HG03175 (cell line): Measurements from ENCODE around the gene HINT1.
A peak's percentile ranks its signal among the peaks of the same experiment; 100 is the strongest.
"Not testable (repeated sequence)": the region's sequence is repeated elsewhere in the genome, so short reads cannot be mapped to it uniquely, and the experiment has no call there.

ENCODE experiments used
- ATAC-seq: cut with Tn5 transposase; IDR thresholded peaks from one replicate; pipeline ENCODE4 v1.9.1; 2021; ENCODE audit warnings: mild to moderate bottlenecking, moderate library complexity; ENCODE audit not compliant: unreplicated experiment

HINT1 gene

DNA sequence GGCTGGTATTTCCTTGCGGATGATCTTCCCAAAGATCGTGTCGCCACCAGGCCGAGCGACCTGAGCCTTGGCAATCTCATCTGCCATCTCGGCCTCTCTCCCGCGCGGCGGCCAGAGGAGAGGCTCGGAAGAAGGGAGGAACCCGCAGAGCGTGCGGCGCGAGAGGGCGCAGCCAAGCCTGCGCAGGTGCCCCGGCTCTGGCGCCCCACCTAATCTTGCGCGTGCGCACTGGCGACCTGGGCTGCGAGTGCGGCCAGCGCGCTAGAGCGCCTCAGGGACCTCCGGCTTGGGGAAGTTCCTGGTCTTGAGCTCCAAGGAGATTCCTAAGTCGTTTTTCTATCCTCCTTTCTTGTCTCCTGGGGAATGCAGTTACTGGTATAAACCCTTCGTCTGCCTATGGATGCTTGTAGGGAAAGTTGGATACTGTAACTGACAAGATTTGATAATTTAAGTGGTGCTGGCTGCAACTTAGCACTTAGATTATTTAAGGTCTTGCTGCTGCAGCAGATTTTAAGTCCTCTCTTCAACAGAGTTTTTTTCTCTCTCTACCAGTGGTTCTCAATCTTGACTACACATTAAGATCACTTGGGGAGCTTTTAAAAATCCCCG is at the start of gene HINT1:
Gene HINT1, minus strand, starts transcription at position 138 of the 609 bp plus-strand sequence. Its CDS starts 51 bp downstream, at position 87.
- ATAC-seq: peak; percentile 81

DNA sequence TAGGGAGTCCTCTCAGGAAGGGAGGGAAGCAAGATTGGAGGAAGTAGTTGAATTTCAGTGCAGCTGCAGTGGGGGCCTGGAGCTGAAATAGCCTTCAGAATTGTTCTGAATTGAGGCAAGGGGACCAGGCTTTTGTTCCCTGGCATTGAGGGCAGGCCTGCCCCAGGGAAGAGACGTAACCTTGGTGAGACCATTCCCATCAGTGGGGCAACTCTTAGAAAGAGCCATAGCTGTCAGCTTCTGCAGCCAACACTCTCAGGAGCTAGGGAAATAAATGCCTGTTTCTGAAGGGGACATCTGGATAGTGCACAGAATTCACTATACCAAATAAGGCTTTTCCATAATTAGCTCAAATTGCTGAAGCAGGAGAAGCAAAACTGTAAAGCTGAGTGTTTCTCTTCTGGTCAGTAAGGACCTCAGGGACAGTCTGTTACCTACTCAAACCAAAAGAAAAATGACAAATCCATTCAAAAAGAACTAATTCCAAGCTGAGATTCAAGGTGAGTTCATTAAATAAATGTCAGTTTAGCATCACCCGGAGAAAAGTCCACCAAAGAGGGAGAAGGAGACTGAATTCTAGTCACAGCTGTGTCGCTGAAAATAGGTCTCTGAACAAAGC is 49.7 kb upstream of the HINT1 start:
- ATAC-seq: no peak

DNA sequence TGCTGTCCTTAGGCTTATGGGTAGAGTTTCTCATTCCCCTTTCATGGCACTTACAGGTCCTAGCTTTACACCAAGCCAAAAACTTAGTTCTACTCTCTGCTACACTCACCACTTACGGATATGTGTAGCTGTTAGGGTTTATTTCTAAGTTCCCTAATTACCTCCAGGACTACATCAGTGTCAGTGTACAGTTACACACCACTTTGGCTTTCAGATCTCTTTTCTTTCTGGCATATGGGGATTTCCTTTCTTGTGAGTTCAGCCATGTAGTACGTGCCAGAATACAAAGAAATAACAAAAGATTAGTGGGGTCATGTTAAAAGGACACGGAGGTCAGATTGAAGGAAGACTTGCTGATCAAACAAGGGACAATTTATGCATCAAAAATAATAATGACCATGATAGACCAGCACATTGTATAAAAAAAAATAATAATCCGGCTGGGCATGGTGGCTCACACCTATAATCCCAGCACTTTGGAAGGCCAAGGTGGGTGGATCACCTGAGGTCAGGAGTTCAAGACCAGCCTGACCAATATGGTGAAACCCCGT is 47.5 kb upstream of the HINT1 start:
- ATAC-seq: peak; percentile 32

DNA sequence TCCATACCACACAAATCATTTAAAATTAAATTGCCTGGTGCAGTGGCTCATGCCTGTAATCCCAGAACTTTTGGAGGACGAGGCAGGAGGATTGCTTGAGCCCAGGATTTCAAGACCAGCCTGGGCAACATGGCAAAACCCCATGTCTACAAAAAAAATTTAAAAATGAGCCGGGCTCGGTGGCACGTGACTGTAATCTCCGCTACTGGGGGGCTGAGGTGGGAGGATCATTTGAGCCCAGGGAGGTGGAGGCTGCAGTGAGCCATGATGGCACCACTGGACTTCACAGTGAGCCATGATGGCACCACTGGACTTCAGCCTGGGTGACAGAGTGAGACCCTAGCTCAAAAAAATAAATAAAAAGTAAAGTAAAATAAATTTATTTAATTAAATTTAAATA is 46.6 kb upstream of the HINT1 start:
- no peak for ATAC-seq

DNA sequence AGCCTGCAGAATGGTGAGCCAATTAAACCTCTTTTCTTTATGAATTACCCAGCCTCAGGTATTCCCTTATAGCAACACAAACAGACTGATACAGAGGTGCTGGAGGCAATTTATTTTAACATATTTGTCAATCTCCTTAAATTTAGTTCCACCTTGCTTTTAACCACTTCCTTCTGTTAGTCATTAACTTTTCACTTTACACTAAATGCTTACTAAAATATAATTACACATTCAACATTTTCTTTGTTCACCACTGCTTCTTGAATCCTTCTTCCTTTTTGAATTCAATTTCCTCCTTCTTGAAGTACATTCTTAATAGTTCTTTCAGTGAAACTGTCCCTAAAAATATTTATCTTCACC is 45.1 kb upstream of the HINT1 start:
- peak; percentile 5 for ATAC-seq

DNA sequence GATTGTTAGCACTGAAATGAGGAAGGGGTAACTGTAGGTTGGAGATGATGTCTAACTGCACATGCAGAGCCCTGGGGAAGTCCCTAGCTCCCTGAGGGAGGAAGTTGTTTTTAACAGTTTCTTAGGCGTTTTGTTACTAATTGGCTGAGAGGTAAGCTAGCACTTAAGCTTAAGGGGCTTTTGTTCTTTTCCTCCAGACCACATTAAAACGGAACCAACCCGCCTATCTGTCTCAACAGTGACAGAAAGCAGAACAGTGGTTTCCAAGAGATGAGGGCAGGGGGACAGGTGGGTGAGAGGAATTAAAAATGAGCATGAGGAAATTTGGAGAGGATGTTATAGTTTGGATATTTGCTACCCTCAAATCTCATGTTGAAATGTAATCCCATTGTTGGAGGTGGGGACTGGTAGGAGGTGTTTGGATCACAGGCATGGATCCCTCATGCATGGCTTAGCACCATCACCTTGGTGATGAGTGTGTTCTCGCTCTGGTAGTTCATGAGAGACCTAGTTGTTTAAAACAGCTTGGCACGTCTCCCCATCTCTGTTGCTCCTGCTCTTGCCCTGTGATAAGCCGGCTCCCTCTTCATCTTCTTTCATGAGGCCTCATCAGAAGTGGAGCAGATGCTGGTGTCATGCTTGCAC is 44.6 kb upstream of the HINT1 start:
- ATAC-seq: peak; percentile 92

DNA sequence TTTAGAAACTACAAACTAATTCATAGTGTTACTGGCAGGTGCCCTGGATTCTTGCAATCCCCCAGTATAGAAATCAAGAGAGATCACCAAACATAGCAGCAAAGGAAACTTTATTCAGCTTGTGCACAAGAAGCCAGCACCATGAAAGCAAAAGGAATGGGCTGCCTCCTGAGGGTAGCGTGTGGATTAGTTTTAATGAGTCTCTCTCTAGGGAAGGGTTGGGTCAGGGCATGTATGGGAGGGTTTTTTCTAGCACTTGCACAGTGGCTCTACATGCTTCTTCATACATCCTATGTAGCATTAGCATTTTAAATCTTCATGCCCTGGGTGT is 44.1 kb upstream of the HINT1 start:
- no peak for ATAC-seq

DNA sequence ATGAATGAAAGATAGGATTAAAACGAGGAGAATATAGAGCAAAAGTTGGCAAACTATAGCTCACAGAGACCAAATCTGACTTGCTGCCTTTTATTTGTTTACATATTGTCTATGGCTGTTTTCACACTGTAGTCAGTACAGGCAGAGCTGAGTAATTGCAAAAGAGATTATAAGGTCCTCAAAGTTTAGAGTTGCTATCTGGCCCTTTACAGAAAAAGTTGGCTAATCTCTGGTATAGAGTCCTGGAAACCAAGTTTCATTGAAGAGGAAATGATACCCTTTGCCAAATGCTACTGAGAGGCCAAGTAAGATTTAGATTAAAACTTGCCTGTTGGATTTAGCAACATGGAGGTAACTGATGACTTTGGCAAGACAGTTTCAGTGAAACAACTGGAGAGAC is 41.7 kb upstream of the HINT1 start:
- ATAC-seq: no peak

DNA sequence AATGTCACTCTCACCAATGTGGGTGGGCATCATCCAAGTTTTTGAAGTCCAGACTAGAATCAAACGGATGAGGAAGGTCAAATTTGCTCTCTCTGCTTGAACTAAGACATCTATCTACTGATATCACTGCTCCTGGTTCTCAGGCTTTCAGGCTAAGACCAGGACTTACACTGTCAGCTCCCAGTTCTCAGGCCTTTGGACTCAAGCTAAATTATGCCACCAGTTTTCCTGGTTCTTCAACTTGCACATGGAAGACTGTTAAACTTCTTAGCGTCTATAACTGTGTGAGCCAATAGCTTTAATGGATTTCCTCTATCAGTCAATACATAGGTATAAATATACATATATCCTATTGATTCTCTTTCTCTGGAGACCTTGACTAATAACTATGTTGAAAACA is 41.0 kb upstream of the HINT1 start:
- no peak for ATAC-seq

DNA sequence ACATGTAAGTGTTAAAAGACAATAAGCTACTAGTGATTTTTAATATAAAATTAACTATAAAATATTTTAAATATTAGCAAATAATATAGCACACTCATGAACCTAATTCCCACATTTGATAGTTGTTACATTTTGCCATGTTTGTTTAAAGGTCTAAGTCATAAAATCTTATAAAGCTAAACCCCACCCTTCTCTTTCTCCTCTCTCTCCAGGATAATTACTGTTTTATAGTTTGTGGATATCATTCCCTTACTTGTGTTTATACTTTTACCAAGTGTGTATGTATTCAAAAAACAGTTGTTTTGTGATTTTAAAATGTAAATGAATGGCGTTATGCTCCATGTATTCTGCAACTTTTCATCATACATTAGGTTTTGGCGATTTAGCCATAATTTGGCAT is 39.9 kb upstream of the HINT1 start:
- ATAC-seq: no peak

DNA sequence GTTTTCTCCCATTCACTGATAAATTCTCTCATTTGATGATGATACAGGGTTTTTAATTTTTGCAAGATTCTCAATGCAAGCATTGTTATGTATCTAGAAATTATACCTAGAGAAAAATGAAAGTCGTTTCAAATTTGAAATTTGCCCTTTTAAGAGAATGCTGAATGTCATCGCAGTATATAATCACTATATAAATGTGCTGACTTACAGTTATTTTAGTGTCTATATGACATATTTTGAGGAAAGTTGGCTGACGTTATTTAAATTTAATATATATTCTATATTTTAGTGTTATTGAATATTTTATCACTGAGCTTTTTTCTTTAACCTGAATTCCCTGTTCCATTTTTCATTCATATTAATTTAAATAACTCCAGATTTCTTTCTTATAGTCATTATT is 35.5 kb upstream of the HINT1 start:
- ATAC-seq: no peak

DNA sequence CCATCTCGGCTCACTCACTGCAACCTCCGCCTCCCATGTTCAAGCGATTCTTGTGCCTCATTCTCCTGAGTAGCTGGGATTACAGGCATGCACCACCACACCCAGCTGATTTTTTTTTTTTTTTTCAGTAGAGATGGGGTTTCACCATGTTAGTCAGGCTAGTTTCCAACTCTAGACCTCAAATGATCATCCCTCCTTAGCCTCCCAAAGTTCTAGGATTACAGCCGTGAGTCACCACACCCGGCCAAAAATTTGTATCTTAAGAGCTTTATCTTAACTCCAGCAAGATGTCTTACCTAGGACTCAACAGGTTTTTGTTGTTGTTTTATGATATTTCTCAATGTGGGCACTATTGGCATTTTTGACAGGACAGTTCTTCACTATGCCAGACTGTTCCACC is 33.6 kb upstream of the HINT1 start:
- ATAC-seq: no peak

DNA sequence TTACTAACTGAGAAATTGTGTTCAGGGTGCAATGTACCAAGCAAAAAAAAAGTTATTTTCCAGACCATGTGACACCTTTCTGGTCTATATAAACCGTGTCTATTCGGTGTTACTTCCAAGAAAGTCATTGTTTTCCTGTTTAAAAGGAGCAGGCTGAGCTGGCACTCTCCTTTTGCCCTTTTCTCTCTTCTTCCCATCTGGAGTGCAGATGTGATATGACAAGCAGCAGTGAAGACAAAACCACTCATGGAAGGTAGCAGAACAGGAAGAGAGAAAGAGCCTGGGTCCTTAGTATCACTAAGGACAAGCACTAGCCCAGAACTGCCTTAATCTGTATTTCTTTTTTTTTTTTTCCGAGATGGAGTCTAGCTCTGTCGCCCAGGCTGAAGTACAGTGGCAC is 31.3 kb upstream of the HINT1 start:
- no peak for ATAC-seq

DNA sequence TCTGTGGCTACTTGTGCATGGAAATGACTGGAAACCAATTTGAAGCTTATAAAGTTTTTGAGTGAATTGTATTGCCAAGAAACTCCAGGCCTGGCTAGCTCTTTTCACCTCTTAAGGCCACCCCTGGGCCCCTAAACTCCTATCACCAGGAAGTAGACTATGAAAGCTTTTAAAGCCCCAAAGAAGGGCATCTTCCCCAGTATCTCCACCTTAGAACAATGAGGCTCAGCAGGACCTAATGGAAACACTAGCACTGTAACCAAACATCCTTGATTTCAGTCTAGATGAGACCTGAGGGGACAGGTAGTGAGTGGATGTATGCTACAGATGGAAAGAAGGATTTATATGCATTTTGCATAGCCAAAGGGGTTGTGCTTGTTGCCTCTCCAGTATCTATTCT is 30.6 kb upstream of the HINT1 start:
- ATAC-seq: no peak

DNA sequence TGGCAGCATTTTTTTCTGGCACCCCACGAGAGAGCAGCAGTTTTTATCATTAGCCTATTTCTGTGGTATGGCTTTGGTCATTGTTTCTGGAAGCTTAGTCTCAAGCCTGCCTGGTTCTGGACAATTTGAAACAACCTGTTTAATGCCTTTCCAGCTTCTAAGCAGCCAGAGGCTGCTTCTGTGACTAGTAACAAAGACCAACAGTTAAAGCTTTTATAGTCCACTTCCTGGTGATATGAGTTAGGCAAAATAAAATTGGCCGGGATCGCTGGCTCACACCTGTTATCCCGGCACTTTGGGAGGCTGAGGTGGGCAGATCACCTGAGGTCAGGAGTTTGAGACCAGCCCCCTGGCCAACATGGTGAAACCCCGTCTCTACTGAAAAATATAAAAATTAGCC is 29.7 kb upstream of the HINT1 start:
- ATAC-seq: no peak

DNA sequence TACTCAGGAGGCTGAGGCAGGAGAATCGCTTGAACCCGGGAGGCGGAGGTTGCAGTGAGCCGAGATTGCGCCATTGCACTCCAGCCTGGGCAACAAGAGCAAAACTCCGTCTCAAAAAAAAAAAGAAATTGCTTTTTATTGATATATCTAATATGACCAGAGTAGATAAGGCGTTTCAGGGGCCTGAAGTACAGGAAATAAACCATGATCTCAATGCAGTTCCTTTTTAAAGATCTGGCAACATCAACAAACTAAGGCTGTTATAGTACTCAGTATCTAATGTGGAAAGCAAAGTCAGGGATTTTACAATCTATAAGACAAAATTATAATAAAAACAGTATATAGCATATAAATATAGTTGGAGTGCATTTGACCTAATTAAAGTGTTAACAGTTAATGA is 28.8 kb upstream of the HINT1 start:
- ATAC-seq: not testable (repeated sequence)

DNA sequence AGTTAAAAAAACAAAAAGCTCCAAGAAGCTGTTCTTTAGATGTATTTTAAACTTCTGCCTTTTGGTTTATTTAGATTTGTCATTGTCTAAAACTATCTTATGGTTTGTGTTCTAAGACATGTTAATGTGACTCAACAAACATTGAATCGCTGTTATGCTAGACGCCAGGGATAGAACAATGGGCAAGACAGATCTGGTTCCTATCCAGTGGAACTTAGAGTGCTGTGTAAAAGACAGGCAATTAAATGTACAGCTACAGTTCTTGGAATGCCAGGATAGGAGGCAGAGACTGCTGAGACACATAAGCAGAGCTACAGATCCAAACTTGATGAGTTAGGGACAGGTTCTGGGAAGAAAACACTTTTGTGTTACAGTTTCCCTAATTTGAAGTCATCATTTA is 28.1 kb upstream of the HINT1 start:
- no peak for ATAC-seq

DNA sequence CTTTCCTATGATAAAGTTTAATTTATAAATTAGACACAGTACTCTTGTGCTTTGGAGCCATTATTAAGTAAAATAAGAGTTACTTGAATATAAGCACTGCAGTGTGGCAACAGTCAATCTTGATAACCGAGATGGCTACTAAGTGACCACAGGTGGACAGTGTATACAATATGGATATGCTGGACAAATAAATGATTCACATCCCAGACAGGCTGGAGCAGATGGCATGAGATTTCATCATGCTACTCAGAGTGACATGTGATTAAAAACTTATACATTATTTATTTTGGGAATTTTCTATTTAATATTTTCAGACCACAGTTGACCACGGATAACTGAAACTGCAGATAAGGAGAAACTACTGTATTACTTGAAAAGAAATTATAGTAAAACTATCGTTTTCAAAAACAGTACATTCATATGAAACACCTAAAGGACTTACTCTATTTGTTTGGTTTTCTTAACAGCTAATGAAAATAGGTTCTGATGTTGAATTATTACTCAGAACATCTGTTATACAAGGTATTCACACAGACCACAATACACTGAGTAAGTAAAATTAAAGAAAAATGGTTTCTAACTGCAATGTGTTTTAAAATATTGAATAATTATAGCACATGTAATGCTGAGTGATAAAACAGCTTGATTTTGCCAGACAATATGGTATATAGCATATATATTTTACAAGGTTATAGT is 21.7 kb upstream of the HINT1 start:
- no peak for ATAC-seq

DNA sequence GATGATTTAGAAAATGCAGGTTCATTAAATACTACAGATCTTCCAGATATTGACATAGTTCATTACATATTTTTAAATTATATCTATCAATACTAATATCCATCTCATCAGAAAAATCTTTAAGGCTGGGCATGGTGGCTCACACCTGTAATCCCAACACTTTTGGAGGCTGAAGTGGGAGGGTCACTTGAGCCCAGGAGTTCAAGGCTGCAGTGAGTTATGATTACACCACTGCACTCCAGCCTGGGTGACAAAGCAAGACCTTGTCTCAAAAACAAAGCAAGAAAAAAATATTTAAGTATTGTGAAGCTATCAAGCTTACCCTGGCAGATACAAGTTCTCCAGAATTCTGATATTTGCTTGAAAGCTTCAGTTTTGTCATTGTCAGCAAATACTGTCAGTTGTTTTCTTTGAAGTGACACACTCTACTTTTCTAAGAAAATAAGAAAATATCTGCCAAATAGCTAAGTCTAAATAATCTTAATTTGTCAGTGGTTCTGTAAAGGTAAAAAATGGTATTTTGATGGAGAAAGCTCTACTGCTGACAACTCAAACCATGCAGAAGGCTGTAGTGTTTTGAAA is 20.6 kb upstream of the HINT1 start:
- ATAC-seq: no peak

DNA sequence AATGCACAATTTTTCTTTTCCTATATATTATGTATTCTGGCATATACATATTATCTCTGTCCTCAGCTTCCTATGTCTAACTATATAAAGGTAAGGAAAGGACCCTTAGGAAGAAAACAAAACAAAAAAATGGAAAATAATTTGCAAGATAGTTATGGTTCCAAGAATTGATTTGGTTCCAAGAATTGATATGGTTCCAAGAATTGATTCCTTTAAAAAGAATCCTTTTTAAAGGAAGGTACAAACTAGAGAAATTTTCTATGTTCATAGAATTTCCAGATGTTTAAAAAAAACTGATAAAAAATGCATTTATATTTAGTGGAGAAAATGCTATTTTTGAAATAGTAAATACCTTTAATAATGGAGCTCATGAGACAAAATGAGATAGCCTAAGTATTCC is 17.8 kb upstream of the HINT1 start:
- ATAC-seq: no peak

DNA sequence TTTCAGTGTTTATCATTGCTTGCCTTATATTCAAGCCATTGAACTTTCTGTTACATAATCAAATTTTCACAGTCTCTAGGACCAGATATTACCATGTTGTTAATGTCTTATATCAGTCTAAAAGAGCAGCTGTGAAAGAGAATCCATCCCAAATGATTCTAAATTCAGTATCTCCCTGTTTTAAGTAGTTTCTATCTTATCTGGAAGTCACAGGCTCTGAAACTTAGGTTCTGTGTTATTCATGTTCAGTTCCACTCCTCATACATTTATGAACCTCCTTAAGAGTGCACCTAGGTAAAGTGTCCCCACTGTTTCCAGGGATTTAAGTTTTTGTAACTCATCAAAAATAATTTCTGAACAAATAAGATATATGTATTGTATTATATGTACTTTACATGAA is 15.4 kb upstream of the HINT1 start:
- no peak for ATAC-seq
